GM18870 (cell line): ENCODE results near the gene CDK5RAP1.
"Not testable (repeated sequence)": the region's sequence is repeated elsewhere in the genome, so short reads cannot be mapped to it uniquely, and the experiment has no call there.

Source experiments
- ATAC-seq: cut with Tn5 transposase; IDR thresholded peaks from one replicate; pipeline ENCODE4 v1.9.1; 2021; ENCODE audit warnings: moderate library complexity; ENCODE audit not compliant: unreplicated experiment

CDK5RAP1 gene

DNA sequence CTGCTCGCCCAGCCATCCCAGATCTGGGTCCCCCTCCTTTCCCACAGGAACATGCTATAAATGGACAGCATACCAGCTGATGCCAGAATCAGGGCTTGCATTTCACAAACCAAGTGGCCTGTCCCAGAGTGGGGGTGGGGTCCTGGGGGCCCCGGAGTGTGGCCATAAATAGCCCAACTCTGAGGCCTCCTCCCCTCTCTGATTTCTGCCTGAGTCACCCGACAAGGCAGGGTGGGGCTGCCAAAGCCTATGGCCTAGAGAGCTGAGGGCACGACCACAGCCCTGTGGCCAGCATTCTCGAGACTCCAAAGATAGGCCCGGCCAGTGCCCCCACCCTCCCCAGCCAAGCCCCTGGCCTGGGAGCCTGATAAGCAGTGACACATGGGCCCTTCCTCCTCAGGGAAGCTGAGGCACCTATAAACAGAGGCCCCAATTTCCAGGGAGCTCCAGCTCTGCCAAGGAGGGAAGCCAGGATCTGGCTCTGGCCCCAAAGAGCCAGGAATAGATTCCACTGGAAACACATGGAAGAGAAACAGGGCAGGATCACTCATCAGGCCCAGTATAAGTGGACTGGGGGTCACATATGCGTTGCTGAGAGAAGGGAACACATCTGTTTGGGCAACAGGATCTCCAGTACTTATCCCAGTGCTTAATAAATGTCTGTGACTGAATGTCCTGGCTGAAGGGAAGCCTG lies 22.0 kb upstream of the CDK5RAP1 start:
- ATAC-seq: no peak

- no peak for ATAC-seq
Measured at GRCh38 chr20:33419140-33419974, 18.0 kb upstream of the CDK5RAP1 start.

GRCh38 chr20:33418033-33418432 lies 16.7 kb upstream of the CDK5RAP1 start:
- no peak for ATAC-seq

DNA sequence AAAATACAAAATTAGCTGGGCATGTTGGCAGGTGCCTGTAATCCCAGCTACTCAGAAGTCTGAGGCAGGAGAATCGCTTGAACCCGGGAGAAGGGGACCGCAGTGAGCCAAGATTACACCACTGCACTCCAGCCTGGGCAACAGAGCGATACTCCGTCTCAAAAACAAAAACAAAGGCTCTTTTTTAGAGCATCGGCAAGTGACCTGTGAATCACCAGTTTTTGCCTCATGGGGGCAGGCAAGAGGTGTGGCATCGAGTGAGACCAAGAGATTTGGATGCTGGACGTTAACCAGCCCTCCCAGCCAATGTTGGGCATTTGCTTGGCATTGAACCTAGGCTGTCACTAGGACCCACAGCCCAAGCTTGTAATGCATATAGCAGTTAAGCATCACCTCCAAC lies 14.6 kb upstream of the CDK5RAP1 start:
- ATAC-seq: no peak

DNA sequence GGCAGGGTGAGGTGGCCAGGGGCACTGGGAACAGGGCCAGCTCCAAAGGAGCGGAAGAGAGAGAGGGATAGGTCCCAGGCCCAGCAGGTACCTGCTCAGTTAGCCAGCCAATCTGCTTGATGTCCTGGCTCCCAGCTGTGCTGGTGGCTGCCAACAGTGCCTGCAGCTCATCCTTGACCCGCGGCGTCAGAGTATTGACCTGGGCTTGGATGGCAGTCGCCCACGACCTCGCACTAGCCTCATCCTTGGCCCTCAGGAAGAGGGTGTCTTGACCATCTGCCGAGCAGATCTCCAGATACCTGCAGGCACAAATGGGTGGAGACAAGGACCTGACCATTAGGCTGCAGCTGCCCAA lies 11.1 kb upstream of the CDK5RAP1 start:
- ATAC-seq: no peak

DNA sequence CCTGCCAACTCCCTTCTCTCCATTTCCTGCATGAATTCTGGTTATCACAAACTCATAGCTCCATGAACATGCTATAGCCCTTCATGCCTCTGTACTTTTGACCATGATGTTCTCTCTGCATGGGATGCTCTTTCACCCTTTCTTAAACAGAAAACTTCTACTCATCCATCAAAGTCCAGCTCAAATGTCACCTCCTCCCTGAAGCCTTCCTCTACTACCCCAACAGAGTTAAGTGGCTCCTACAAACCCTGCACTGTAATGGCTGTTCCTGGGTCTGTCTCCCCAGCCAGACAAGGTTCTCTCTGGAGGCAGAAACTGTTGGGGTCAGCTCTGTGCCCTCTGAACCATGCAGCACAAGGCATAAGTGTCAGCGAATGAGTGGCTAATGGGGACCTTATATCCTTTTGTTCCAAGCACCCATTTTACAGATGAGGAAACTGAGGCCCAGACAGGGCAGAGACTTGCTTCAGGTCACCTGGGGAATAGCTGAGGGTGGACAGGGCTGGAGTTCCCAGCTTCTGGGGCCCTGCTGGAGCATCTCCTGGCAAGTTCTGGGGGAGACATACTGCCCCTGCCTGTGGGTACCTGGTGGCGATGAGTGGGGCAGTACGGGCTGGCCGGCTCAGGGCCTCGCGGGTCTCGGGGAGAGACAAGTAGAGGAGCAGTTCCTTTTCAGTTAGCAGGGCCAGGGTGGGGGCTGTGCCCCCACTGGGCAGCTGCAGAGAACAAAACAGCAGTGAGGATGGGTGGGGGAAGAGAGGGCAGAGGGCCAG lies 10.6 kb upstream of the CDK5RAP1 start:
- ATAC-seq: no peak

- ATAC-seq: no peak
Measured at GRCh38 chr20:33411242-33411641, 9.9 kb upstream of the CDK5RAP1 start.

DNA sequence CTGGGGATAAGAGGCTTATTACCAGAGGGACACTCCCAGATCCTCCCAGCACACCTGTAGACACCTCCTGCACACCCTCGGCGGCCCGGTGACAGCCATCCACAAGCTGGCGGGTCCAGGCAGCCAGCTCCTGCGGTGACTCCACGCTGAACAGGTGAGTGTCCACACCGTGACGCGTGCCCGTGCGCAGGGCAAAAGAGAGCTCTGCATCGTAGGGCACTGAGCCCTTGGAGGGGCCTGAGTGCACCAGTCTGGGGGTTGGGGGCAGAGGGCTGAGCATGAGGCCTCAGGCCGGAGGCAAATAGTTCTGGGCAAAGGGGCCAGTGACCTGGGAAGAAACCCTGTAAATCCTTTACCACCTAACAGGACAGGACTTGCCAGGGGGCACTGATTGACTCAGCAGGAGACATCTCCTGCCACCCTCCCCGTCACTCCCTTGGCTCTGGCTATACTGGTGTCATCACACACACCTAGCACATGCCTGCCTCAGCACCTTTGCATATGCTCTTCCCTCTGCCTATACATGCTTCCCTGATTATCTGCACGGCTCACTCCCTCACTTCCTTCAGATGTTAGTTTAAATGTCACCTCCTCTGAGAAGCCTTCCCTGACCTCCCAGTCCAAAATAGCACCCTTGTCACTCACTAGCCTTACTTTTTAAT lies 8.9 kb upstream of the CDK5RAP1 start:
- ATAC-seq: no peak

DNA sequence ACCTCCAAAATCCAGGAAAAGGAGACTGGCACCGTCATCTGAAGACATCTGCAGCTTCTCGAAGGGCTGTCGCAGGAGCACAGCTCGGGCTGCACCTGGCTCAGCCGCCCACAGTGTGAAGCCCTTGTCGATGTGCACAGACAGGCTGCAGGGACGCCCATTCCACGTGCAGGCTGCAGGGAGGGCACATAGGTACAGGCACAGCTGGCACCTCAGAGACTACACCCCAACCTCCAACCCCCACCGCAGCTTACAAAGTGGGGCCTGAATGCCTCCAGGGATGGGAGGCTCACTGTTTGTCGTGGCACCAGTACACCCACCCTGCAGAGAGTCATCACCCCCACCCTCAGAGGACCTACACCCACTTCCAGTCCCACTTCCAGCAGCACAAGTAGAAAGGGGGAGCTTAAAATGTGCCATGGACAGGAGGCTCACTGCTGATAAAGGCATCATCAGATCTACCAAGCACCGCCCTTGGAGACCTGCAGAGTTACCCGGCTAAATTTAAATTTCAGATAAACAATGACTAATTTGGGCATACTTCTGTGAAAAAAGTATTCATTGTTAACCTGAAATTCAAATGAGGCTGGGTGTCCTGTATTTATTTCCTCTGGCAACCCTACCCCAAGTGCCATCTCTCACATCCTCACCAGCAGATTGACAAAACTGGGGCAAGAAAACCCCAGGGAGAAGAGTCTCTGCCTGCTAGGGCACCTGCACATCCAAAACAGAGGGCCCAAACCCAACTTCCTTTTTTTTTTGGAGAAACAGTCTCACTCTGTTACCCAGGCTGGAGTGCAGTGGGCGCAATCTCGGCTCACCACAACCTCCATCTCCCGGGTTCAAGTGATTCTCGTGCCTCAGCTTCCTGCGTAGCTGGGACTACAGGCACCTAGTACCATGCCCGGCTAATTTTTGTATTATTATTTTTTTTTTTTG lies 7.7 kb upstream of the CDK5RAP1 start:
- no peak for ATAC-seq

- ATAC-seq: no peak
Measured at GRCh38 chr20:33408313-33408712, 7.0 kb upstream of the CDK5RAP1 start.

DNA sequence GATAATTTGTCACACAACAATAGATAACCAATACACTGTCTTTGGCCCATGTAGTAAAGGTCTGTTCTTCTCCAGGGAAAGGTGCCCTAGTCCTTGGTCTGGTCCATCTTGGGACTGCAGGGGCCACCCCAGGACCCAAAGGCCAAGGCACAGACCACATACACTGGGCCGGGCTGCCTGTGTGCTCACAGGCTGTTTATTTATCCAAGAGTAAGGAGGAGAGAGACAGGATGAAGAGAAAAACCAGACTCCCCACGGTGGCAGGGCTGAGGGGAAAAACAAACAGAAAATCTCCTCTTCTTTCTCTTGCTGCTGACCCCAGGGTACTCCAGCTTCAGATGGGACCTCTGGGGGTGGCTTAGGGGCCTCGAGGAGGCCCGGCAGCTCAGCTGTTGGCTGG lies 6.5 kb upstream of the CDK5RAP1 start:
- no peak for ATAC-seq

- no peak for ATAC-seq
Measured at GRCh38 chr20:33407251-33407650, 5.9 kb upstream of the CDK5RAP1 start.

- ATAC-seq: no peak
Measured at GRCh38 chr20:33404281-33404680, 3.0 kb upstream of the CDK5RAP1 start.

DNA sequence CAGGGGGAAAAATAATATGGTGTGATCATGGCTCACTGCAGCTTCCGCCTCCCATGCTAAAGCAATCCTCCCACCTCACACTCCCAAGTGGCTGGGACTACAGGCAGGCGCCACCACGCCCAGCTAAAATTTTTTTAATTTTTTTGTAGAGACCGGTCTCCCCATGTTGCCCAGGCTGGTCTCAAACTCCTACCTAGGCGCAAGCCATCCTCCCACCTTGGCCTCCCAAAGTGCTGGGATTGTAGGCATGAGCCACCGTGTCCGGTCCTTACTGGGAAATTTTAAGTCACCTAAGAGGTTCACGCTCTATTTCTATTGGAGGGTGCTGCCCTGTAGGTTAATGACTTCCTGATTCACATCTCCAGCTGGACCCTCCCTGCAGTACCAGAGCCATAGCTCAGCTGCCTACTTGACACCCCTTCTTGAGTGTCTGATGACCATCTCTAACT lies 626 bp upstream of the CDK5RAP1 start:
- ATAC-seq: no peak

GRCh38 chr20:33400812-33401183 lies 521 bp downstream of the CDK5RAP1 start:
- ATAC-seq: no peak

DNA sequence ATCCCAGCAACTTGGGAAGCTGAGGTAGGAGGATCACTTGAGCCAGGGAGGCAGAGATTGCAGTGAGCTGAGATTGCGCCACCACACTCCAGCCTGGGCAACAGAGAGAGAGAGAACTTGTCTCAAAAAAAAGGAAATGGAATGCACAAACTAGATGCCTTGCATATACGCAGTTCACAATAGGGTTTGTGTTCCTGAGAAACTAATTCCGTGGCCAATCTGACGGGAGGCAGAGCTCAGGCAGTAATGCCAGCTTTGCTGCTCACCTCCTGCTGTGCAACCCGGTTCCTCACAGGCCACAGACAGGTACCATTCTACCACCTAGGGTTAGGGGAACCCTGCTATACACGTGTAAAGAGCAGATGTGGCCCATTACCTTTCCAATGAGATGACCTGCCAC lies 1.4 kb downstream of the CDK5RAP1 start:
- ATAC-seq: no peak

DNA sequence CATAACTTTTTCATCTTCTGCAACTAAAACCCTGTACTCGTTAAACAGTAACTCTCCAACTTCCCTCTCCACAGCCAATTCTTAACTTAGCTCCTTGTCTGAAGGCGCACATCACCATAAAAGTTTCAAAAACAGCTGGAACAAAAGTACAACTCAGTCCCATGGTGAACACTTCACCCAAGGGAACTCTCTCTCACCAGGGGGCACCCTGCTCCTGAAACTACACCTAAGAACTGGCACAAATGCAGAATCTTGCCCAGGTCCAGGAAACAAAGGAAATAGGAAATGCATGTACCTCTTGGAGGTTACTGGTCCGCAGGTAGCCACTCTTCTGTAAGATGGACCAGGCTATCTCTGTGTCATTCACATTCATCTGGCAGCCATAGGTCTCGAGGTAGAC lies 6.6 kb downstream of the CDK5RAP1 start:
- ATAC-seq: no peak

DNA sequence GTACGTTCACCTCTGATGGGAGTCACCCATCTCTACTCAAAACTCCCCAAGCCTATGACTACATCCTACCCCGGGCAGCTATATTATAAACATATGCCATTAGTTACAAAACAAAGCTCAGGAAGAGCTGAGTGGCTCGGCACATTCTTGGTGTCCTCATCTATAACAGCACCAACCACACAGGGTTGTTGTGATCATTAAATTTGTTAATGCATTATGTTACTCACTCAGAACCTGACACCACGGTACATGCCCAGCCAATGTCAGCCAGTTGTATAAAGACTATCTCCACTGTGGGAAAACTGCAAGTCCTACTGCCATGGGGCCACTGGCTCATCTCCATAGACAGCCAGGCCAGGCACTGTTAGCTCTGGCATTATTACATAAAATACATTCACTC lies 7.7 kb downstream of the CDK5RAP1 start:
- ATAC-seq: no peak

DNA sequence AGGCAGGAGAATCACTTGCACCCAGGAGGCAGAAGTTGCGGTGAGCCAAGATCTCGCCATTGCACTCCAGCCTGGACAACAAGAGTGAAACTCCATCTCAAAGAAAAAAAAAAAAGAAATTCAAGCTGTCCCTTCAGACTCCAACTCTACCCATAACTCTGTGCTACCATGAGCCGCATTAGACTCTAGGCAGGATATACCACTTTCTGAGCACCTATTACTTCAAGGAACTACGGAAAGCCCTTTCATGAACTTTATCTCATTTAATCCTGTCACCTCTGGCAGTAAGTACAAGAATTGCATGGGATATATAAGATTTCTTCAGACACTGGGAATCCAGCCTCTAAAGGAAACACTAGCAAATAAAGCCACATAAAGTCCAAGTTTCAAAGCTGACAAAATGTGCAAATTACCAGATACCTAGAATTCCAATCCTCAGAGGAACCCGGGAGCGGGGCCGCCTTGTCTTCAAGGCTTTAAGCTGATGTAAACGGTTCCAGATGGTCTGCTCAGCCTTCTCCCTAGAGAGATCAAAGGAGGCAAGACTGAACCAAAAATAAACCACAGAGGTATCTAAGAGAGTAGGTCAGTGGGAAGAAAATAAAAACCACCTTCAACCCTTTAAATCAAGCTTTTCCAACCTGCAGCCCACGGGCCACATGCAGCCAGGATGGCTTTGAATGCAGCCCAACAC lies 9.4 kb downstream of the CDK5RAP1 start:
- no peak for ATAC-seq

DNA sequence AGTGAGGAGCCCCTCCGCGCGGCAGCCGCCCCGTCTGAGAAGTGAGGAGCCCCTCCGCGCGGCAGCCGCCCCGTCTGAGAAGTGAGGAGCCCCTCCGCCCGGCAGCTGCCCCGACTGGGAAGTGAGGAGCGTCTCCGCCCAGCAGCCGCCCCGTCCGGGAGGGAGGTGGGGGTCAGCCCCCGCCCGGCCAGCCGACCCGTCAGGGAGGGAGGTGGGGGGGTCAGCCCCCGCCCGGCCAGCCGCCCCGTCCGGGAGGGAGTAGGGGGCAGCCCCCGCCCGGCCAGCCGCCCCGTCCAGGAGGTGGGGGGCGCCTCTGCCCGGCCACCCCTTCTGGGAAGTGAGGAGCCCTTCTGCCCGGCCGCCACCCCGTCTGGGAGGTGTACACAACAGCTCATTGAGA lies 12.0 kb downstream of the CDK5RAP1 start:
- ATAC-seq: not testable (repeated sequence)
